Measurements from ENCODE around the gene USP28.

GRCh38 chr11:113828191-113828590 is 47.2 kb downstream of the USP28 start:
- TF ChIP-seq POLR2A (IDR thresholded peaks at IDR 0.05; ENCODE audit: low read depth, low read length) (no peak), TAF1 (IDR thresholded peaks at IDR 0.05; ENCODE audit: low read depth, low read length) (no peak), SPI1 (IDR thresholded peaks at IDR 0.05; ENCODE audit: low read depth, low read length) (no peak)
